Hair follicular keratinocyte (primary cell): ENCODE data around the gene TMEM63A. TPM values are rescaled to one million over a fixed set of nuclear protein-coding genes. Genes with fewer than 3 reads are reported as not detected.

Experiments used
- total RNA-seq: library from RNA; depleted of rRNA; stranded (reverse); fragments of >200 nt; gene quantifications from 2 replicates; pipeline ENCODE4 v1.2.3, GENCODE V29; 2015

The TMEM63A gene
- 7.6 and 11.7 TPM in 2 replicates for total RNA-seq

DNA sequence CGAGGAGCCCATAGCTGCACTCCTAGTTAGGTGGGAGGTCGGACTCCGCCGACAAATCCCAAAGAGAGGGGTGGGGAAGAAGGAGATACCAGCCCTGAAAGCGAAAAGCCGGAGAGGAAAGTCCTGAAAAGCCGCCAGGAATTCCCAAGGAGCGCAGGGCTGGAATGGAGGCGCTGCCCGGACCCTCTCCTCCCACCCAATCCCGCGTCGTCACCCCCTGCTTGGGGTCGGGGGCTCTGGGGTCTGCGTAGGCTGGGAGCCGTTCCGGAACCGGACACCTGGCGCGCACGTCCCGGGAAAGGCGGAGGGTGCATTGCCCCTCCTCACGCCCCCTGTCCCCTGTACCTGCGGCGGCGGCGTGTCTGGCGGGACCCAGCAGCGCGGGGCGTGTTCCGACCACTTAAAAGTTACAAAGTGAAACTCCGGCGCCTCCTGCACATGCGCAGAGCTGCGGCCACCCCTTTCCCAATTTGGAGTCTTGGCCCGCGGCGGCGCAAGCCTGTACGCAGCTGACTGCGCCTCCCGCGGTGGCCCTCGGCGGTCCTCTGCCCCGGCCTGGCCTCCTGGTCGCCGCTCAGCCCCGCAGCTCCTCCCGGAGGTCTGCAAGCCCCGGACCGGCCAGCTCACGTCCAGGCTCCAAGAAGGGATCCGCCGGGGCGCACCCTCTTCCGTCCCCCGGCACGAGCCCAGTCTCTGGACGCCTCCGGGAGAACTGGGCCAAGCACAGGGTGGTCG, at the start of gene TMEM63A:
TSS of gene TMEM63A (minus strand) at position 422 of the 735 bp plus-strand sequence. CDS start 4,800 bp downstream, outside the sequence.

DNA sequence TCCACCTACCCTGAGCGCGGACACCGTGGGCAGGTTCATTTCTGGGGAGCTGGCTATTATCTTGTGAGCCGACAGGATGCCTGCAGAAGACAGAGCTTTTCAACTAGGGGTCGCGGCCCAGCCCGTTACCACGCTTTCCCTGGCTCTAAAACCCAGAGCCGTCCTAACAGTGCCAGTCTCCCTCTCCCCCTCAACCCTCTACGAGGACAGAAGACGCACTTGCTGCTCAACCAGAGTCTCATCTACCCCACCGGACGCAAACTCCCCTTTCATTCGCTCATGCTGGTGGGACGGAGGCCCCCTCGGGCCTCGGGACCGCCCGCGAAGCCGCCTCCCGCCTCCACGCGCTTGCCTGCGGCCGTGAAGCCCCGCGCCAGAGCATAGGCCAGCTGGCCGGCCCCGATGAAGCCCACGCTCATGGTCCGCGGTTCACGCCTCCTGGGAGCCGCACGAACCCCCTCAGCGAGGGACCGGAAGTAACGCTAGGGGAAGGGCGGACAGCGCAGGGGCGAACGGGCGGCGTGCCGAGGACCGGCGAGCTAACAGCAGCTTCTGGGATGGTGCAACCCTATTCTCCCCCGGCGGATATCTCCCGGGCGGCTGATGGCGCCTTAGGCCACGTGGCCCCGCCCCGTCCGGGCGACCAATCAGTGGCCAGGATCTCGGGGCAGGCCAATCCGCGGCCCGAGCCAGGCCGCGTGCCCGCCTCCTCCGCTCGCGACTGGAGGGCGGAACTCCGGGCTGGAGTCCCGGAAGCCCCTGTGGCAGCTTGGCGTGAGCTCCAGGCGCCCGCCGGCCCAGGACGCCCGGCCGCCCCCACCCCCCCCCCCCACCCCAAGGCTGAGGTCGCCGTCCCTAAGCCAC, 41.7 kb upstream of the TMEM63A start, which contains the start of gene PYCR2:
TSS of gene PYCR2 (minus strand) at position 559 of the 864 bp plus-strand sequence. CDS start at position 419, 140 bp downstream.

DNA sequence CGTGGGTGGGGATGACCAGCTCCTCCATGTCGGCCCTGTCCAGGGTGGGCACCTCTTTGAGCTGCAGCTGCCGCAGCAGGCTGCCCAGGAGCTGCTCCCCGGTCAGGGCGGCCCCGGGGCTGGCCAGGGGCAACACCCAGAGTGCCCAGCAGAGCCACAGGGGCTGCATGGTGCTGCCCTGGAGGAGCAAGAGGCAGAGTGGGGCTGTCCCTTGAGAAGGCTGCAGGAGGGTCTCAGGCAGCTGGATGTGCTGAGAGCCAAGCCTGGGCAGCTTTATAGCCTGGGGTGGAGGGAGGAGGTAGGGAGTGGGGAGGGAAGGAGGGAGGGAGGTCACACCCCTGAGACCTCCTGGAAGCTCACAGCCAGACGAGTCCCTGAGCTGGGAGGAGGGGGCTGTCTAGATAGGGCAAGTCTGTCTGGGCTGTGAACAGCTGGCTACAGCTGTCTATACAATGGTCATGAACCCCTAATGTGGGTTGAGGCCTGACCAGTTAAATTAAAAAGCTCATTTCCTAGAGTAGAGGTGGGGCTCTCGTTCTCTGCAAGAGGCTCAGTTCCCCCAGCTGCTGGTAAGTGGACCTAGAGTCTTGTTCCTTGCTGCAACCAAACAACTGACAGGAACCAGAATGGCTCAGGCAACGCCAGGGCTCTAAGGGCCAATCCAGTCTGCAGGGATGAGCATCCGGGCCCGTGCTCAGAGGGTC, 6.9 kb upstream of the TMEM63A start, which contains the start of gene LEFTY1:
TSS of gene LEFTY1 (minus strand) at position 249 of the 704 bp plus-strand sequence. CDS start at position 169, 80 bp downstream.

DNA sequence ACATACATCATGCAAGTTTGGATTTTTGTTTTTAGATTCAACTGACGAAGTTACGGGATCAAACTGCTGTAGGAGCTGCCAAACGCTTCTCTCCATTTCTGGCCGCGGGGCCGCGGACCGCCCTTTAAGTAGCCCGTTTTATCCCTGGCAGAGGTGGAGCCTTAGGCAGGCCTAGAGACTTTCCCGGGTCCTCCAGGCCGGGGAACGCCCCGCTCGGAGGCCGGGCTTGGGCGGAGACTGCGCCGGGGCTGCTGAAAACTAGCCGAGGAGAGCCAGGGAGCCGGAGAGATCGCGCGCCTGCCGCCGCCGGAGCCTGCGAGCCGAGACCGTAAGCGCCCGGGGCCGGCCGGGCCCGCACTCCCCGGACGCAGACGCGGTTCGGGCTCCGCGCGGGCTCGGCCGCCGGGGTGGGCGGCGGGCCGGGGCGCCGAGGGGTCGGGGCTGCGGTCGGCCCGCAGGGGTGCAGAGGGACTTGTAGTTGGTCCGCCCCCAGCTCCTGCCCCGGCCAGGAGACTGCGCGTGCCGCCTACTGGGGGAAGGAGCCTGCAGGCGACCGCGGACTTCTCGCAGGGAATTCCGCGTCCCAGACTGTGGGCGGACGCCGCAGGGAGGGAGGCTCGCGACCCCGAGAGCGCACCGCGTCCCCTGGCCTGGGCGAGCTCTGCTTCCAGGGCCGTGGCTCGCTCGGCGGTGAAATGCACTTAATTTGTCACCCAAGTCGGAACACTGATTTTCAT, 72.2 kb downstream of the TMEM63A start, which contains the start of gene EPHX1:
TSS of gene EPHX1 (plus strand) at position 283 of the 737 bp plus-strand sequence. CDS start 18,606 bp downstream, outside the sequence.

Other genes with a start within 250 kb of the TMEM63A start
- gene ENAH, start 229.3 kb downstream of the TMEM63A start, total RNA-seq = 34.5 and 48.3 TPM in 2 replicates
- gene SRP9, start 104.6 kb downstream of the TMEM63A start, total RNA-seq = 184 and 218 TPM in 2 replicates
- gene EPHX1, start 72.3 kb downstream of the TMEM63A start, total RNA-seq = 4.6 and 5.2 TPM in 2 replicates
- gene LEFTY1, start 6.8 kb upstream of the TMEM63A start, total RNA-seq = not detected in 2 replicates
- gene PYCR2, start 41.9 kb upstream of the TMEM63A start, total RNA-seq = 78.9 and 89.9 TPM in 2 replicates
- gene LEFTY2, start 58.8 kb upstream of the TMEM63A start, total RNA-seq = 0.08 TPM in 1 of 2 replicates, not detected in the other
- gene SDE2, start 117.0 kb upstream of the TMEM63A start, total RNA-seq = 12.2 and 13.0 TPM in 2 replicates
- gene H3-3A, start 180.3 kb upstream of the TMEM63A start, total RNA-seq = 319 and 359 TPM in 2 replicates